Measurements from ENCODE around the gene INPP4A.
A peak's percentile ranks its signal among the peaks of the same experiment; 100 is the strongest.
"Not testable (repeated sequence)": the region's sequence is repeated elsewhere in the genome, so short reads cannot be mapped to it uniquely, and the experiment has no call there.

INPP4A gene

DNA sequence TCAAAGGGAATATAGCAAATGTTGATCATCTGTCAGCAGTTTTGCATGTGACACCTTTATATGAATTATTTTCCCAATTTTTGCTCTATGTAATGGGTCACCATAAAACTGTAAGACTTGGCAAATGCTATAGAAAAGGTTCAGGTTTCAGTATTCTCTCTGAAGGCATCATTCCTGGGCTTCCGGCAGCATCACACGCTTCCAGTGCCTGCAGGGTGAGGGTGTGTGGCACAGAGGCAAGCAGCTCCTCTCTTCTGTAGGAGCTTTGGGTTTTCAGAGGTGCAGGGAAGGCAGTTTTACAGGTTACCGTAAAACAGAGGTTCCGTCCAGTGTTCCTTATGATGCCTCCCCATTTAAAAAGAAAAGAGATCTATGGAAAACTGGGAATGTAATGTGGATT, 144.8 kb downstream of the INPP4A start:
- no peak for ATAC-seq

DNA sequence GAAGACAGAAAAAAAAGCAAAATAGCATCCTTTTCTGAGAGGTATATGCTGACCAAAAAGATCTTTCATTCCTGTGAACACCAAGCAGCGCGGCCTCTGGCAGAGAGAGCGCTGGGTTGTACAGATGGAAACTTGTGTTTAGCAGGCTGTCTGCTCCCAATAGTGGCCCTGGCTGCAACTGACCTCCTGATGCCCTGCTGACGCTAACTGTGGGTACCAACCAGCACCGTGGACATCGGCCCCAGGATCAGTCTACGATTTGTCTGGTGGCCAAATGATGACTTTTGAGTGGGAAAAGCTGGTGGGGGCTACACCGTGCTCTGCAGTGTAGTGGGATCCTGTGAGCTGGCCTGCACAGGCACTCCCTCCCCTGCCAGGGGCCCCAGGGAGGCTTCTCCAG, 147.9 kb downstream of the INPP4A start:
- ATAC-seq: no peak

DNA sequence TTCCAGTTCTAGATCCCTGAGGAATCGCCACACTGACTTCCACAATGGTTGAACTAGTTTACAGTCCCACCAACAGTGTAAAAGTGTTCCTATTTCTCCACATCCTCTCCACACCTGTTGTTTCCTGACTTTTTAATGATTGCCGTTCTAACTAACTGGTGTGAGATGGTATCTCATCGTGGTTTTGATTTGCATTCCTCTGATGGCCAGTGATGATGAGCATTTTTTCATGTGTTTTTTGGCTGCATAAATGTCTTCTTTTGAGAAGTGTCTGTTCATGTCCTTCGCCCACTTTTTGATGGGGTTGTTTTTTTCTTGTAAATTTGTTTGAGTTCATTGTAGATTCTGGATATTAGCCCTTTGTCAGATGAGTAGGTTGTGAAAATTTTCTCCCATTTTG, 150.0 kb downstream of the INPP4A start:
- not testable (repeated sequence) for ATAC-seq

DNA sequence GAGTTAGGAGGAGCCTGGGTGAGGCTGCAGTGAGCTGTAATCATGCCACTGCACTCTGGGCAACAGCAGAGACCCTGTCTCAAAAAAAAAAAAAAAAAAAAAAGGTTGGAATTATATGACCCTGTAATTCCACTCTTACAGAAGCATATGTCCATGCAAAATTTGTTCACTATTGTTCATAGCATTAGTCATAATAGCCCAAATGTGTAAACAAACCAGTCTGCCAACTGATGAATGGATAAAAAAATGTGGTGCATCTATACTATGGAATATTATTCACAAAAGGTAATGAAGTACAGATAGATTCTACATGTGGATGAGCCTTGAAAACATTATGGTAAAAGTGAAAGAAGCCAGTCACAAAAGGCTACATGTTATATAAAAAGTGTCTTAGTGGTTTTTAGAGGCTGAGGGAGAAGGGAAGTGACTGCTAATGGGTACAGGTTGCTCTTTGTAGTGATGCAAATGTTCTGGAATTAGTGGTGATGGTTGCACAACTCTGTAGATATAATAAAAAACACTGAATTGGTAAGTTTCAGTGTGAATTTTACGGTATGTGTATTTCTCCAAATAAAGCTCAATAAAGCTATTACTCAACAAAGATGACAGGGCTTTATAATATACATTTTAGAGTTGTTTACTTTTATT, 154.2 kb downstream of the INPP4A start:
- no peak for ATAC-seq

DNA sequence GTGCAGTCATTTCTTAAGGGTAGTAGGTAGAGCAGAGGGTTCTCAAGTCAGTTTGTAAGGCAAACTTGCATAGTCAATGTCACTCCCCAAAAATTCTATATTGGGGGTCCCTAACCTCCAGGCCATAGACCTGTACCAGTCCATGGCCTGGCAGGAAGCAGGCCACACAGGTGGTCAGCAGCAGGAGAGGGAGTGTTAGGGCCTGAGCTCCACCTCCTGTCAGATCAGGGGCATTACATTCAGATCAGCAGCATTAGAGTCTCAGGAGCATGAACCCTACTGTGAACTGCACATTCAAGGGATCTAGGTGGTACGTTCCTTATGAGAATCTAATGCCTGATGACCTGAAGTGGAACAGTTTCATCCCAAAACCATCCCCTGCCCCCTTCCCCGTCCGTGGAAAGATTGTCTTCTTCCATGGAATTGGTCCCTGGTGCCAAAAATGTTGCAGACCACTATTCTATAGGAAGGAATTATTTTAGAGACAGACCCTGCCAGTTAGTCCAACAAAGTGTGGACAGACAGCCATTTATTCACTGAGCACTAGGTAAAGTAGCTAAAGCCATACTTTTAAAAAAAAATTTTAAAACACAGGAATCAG, 157.0 kb downstream of the INPP4A start:
- ATAC-seq: peak in 1 of 2 donors; percentile 41

DNA sequence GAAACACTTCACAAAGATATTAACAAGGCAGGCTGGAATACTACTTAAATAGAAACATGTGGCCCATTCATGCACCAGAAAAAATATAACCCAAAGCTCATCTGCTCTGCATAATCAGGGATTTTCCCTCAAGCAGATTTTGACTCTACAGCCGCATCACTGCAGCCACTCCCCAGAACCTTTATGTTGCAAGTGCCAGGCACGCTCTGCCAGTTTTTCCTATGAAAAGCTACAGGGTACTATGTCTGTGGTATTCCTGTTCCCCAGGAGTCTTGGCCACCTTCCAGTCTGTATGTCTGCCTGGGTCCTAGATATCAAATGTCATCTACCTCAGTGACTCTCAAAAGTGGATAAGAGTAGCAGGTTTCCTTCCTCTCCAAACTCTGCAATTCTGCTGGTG, 159.9 kb downstream of the INPP4A start:
- no peak for ATAC-seq

DNA sequence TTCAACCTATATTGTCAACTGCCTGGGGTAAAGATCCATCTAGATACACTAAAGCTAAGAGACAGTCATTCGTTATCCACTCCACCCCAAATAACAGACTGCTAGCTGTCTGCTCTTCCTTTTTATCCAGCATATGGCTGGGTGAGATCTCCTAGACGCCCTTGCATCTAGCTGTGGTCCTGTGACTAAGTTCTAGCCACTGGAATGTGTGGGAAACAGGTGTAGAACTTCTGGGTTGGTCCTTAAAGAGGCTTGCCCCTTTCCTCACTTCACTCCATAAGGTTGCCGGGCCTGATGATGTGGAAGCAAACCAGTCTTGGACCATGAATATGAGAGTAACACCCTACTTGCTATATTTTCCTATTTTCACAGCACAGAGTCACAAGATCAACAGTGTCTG, 160.4 kb downstream of the INPP4A start:
- no peak for ATAC-seq

DNA sequence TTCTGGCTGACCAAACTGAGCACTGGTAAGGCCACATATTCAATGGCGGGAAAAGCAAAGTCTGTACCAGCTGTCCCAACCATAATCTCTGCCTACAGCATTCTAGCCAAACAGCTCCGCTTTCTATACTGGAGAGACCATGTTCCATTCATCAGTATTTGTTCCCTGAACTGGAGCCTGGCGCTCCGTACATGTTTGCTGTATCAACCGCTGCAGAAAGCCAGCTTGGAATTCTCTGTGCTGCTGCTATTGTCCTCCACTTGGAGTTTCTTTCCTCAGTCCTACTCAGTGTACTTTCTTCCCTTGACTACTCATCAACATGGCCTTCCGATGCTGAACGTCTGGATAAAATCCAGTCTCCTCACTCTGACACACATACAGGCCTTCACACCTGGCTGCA, 161.8 kb downstream of the INPP4A start:
- ATAC-seq: no peak

DNA sequence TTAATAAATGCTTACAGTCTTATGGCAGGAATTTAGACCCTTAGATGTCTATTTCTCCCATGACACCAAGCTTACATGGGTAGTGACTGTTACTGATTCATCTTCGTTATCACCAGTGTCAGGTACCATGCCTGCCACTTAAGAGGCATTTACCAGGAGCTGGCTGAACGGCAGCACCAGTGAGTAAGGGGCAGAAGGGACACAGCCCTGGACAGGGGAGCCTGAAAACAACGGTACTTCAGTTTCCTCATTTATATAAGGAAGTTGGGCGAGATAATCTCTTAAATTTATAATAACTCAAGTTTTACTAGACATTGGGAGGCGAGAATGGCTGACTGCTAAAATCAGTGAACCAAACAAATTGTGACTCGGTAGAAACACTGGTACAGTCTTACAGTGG, 162.4 kb downstream of the INPP4A start:
- ATAC-seq: no peak

DNA sequence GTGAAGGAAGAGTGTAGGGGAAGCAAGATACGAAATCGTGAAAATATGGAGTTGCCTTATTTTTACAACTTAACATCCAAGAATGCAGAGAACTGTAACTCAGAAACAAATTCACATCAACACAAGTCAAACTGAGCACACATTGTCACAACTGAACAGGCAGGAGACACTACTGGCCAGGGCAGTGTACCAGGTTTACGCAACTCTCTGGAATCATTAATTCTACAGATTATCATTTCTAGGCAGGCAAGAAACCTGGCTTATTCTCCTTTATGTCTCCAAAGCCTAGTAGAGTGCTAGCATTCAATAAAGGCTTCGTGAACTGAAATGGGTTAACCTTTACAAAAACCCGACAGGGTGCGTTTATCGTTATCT, 163.1 kb downstream of the INPP4A start:
- no peak for ATAC-seq

DNA sequence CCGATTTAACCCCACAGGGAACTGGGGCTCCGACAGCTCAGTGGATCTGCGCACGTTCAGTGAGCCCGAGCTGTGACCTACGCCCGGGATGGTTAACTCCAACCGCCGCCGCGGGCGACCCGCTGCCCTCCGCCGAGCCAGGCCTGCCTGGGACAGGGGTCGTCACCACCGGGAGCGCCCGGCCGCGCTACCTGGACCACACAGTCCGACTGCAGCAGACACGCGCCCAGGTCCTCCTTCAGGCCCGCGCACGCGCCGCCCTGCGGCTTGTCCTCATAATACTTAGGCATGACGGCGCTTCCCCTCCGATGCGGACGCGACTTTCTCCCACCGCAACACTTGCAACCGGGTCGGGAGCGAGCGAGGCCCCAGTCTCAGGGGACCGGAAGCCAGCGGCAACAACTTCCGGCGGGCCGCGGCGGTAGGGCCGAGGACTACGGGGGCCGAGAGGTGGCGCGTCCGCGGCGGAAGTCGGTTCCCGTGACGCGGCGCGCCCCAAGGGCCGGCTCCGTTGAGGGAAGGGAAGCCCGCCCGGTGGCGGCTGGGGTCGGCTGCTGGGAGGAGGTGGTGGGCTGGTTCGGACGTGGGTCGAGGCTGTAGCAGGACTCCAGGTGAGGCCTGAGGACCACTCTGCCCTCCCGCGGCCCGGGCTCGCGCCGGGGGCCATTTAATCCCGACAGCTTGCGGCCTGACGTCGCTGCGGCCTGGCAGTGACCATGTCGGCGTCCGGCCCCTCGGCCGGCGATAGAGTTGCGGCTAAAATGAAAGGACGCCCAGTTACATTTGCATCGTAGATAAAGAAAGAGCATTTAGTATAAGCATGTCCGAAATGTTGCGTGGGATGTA, 163.7 kb downstream of the INPP4A start, which contains the start of the genes COA5 and UNC50:
Gene COA5, minus strand, starts transcription at position 397 of the 846 bp plus-strand sequence. Its CDS starts 107 bp downstream, at position 290.
Gene UNC50, plus strand, starts transcription at position 474 of the 846 bp plus-strand sequence. CDS start 1,171 bp downstream, outside the sequence.
- peak; percentile 93 to 94 for ATAC-seq

DNA sequence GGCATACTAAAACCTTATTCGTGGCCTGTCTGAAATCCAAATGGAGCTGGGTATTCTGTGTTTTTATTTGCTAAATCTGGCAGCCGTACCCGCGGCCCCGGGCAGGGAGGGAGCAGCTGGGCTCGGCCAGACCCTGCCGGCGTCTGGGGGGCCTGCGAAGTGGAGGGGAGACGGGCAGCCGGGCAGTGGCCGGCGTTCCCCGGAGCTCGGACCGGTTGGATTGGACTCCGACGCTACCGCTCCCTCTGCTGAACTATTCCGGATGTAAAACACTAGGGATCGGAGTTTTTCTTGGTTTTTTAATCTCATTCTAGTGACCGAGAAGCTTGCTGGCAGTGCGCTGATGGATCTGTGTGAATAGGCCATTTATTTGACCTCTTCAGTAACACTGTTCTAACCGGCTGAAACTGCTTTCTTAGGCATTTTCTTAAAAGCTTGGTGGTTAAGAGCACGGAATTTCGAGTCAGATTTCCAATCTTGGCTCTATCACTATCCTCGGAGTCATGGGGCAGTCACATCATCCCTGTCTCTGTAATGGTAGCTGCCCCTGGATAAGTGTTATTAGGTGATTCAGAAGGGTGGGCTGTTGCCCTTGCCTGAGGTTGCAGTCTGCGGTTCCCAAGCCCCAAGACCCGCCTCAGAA, 164.4 kb downstream of the INPP4A start:
- no peak for ATAC-seq

DNA sequence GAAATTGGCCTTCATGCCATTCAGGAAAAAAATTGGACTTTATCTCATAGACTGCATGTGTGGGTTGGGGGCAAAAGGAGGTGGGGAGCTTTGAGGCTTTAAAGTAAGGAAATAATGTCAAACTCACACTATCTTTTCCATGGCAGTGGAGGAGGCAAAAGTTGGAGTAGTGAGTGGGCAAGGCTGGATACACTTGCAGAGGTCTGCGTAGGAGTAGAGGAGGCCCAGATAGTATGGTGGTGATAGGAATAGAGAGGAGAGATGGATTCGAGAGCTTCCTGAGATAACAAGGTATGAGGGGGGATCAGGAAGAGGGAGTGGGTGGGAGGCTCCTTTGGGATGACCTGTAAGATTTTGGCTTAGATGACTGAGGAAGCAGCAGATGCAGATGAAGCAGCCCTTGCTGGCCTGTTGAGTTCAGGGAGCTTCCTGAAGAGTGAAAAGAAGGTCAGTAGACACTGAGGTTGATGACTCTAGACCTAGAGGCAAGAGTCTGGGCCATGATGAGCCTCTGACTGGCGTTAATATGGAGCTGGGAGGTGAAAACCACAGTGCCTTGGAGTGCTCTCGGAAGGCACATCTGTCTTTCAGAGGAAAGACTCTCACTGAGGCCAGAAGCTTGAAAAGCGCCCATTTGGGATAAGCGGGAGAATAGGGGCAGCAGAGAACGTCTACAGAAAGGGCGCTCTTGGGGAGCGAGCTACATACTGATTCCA, 169.5 kb downstream of the INPP4A start:
- no peak for ATAC-seq

DNA sequence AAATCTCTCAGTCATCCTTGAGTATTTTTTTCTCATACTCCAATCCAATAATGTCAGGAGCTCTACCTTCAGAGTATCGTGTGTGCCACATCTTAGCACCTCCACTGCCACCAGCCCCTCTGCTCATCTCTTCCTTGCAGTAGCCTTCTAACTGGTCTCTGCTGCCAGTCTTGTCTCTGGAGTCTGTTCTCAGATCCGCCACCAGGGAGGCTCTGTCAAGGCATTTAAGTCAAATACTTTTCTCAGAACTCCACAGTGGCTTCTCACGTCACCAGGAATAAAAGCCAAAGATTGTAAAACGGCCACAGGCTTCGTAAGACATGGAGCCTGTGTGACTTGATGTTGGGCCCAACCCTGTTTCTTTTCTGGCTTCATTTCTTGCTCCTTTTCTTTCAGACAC, 170.8 kb downstream of the INPP4A start:
- ATAC-seq: no peak

DNA sequence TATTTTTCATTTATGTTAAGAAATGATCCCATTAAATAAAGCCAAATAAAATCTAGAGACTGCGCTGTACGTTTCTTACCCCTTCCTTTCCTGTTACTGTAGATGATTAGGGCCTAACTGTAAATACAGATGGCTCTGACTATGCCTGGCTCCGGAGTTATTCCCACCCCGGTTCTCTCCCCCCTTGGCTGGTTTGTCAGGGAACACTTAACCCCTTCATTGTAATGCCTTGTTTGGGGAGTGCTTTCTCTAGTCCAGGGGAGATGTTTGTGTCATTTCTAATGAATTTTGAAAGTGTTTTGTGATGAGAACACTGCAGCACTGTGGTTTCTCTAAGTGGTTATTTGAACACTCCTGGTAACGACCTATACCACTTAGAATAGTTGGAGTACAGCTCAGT, 172.5 kb downstream of the INPP4A start:
- no peak for ATAC-seq

DNA sequence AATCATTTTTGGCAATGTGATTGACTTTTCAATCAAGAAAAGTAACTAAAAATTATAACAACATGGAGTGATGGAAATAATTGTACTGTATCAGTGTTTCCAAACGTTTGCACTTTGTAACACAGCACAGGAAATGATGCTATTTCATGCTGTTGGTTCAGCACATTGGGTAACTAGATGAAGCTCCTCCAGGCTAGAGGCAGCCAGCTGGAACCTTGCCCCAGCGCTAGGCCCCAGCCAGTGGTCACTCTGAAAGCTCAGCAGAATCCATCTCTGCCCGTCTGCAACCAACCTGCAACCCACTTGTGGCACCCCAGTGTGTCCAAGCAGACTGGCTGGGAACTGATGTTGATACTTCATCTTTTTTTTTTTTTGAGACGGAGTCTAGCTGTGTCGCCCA, 179.0 kb downstream of the INPP4A start:
- no peak for ATAC-seq

DNA sequence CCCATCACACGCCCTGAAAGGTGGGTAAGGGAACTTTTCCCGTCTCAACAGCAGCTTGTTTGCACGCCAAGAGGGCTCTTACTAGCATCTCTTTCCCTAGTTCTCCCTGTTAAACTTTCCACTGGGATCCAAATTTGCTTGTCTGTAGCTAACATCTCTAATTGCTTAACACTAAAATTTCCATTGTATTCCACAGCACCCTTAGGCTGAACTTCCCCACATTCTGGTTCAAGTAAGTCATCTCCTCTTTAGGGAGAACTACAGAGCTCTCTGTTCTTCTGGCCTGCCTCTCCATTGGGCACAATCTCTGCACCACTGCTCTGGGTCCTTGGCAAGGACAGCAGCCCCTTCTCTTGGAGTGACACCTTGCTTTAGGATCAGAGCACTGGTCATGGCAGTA, 187.7 kb downstream of the INPP4A start:
- no peak for ATAC-seq

DNA sequence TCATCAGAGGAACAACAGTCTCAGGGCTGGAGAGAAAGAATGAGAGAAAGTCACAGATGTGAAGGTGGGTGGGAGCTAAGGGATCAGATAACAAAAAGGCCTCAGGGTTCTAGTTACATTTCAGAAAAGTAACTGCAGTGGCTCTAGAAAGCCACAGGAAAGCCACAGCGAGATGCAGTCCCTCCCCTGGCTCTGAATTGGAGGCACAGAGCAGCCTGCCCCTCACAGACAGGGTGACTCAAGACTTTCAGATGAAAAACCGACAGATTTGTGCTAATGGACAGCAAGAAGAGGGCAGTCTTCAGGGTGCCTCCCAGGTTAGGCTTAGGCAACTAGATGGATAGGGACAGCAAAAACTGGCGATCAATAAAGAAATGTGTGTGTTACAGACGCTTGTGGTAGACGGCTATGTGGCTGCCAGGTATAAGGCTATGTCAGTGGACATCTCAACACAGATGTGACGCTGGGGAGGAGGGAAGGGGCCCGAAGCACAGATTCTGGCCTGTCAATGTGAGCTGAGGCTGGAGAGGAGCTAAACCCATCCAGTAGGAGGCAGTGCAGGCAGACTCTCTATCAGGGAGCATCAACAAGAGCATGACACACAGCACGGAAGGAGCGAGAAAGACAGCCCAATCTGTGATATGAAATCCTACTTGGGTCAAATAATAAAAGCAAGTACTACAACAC, 189.9 kb downstream of the INPP4A start:
- peak; percentile 36 to 55 for ATAC-seq

DNA sequence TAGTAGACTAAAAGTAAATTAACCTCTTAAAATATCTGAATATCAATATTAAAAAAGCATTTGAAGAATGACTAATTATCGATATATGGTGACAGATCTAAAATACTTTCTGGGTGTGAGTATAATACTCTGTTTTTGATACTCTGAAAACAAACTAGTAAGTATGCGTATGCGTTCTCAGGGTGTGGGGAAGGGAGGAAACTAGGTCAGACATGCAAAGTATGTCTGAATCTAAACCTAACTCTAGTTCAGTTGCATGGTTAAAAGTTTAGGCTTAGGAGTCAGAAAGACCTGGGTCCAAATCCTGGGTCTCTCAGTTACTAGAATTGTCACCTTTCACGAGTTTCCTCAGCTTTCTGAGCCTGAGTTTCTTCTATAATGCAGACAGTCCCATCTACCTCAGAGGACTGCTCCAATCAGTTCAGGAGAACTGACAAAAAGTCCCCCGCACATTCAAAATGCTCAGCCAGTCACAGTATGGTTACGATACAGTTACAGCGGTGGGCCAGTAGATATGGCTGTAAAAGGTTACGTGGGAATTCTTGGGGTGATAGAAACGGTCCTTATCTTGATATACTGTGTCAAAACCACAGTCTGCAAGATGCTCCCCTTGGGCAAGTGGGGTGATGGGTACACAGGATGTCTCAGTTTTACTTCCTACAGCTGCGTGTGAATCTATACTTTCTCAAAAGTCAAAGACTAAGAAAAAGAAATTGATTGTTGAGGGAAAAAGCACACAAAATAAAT, 192.9 kb downstream of the INPP4A start:
- ATAC-seq: peak; percentile 81 to 83

DNA sequence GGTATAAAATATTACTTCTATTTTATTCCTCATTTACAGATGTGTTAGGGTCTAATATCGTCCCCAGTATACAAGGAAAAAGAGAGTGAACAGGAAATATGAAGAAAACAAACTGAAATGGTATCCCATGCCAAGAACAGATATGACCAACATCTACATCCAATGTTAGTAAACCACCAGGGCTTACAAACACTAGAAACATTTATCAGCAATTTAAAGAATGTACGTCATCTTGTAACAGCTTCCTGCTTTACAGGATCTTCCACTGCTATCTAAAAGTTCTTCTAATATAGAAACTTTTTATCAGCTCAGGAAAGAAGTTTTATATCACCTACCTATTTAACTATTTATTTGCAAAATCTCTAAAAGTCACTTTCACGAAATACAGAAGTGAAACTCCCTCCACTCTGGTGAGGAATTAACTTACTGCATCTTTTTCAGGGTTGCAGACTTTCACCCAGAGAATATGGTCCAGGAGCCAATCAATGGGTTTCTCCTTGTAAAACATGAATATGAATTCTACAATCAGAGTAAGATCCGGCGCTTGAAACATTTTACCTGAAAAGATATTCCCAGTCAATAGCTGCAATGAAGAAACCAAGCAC, 198.9 kb downstream of the INPP4A start:
- ATAC-seq: no peak

Data from activated CD4-positive, CD25-positive, alpha-beta regulatory T cell treated with anti-CD3 and anti-CD28 coated beads, Interleukin-2, amount 50 U/mL, for 24 hours (primary cell).